OCI-M1 (cell line): ENCODE data around the gene ADORA2B.
A peak's percentile ranks its signal among the peaks of the same experiment; 100 is the strongest.

ENCODE experiments used
- DNase-seq: peaks from one replicate; lab custom pipeline; 2025; lab: John Stamatoyannopoulos, UW

The ADORA2B gene

DNA sequence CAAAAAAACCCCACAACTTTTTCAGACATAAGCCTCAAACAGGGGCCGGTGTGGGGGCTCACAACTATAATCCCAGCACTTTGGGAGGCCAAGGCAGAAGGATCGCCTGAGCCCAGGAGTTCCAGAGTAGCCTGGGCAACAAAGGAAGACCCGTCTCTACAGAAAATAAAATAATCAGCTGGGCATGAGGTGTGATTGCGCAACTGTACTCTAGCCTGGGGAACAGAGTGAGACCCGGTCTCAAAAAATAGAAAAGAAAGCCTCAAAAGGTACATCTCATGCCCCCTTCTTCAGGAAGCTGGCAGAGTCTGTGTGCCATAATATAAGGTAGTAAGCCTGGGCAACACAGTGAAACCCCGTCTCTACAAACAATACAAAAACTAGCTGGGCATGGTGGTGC lies 51.4 kb downstream of the ADORA2B start:
- no peak for DNase-seq

DNA sequence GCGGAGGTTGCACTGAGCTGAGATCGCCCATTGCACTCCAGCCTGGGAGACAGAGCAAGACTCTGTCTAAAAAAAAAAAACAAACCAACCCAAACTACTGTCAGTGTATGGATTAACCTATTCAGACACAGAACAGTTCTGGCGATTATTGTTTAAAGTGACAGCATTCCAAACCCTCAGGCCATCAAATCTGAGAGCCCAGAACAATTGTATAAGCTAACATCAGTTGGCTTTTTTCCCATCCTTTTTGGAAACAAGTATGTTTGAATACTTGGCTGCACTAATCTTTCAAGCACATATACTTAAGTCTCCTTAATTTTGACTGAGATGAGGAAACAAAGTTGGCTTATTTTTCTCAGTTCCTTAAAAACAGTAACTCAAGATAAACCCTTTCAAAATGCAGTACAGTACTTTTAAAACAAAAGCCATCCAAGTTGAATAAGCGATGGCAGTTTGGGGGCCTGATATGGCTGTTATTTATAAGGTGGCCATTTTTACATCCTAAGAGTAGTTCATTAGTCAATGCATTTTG lies 53.2 kb downstream of the ADORA2B start:
- peak; percentile 7 for DNase-seq

DNA sequence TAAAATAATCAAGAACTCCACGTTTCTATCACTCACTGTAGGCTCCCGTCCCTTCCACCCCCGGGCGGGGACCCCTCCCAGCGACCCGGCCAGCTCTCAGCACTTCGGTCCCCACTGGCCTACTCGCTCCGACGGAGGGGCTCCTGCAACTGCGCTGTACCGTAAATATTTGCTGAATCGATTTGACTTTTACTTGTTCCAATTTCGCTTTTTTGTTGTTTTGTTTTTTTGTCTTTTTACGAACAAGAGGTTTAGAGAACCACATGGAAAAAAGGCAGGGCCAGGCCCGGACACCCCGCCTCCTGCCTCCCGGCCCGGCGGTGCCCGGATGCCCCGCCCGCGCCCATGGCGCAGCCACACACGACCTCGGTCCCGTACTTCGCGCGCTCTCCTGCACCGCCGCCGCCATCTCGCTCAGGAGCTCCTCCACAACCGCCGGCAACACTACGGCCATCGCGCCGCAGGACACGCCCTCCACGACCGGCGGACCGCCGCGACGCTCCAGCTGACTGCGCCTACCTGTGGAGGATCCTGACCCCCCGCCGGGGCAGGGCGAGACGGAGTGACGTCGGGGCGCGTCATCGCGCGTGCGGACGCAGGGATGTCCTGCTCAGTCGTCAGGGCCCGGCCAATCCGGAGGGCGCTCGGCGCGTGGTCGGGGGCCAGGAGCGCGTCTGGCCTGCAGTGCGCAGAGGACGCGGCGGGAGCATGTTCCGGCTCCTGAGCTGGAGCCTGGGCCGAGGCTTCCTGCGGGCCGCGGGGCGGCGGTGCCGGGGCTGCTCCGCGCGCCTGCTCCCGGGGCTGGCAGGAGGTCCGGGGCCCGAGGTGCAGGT lies 54.4 kb downstream of the ADORA2B start, which contains the start of the genes TTC19 and ZSWIM7:
TSS of gene TTC19 (plus strand) at position 684 of the 833 bp plus-strand sequence. CDS start at position 709, 25 bp downstream.
TSS of gene ZSWIM7 (minus strand) at position 564 of the 833 bp plus-strand sequence. CDS start at position 454, 110 bp downstream.
- DNase-seq: peak; percentile 95

DNA sequence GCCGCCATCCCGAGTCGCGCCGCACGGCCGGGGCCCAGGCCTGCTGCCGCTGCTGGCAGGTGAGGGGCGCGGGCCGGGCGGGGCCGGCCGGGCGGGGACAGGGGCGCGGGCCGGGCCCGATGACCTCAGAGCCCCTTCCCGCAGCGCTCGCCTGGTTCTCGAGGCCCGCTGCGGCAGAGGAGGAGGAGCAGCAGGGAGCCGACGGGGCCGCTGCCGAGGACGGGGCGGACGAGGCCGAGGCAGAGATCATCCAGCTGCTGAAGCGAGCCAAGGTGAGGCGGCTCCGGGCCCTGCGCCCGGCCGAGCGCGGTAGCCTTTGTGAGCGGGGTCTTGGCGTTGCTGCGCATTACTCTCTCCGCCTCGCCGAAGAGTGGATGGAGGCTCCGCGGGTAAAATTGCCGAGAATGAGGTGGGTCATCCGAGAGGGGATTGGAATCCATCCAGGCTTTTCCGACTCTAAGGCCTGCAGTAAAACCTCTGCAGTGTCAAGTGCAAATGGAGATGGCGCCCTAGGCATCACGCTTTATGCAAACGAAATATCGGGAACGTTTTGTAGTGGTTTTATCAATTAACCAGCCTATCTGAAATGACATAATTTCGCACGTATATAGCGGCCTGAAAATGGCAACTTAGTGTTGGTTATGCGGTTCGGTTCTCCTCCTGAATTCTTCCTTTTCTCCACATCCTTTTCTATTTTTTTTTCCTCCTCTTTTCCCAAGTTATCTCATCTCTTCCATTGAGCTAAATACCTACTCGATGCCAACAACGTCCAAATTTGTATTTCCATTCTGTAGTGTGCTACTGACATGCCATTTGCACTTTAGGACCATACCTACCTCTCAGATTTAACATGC lies 55.3 kb downstream of the ADORA2B start:
- peak; percentile 56 for DNase-seq

DNA sequence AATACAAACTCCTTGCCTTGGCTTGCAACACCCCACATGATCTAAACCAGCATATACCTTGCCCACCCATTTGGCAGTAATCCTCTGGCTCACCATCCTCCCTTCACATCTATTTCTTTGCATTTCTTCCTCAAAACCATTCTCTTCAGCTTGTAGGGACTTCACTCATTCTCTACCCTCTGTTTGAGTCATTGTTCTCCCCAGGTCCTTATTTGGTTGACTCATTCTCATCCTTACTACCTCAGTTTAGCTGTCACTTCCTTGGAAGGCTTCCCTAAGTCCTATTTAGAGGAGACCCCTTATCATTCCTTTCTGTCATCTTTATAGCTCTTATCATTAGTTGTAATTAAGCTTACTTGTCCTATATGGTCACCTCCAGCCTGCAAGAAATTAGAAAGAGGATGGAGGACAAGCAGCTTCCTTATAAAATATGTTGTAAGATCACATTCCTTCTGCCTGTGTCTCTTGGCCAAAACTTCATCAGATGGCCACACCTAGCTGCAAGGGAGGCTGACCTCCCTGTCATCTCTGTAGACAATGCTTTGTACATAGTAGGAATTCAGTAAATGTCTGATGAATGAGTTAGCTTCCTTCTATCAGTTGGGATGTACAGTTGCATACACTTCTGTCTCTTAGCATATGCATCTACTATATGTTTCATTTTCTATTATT lies 56.4 kb downstream of the ADORA2B start:
- no peak for DNase-seq

DNA sequence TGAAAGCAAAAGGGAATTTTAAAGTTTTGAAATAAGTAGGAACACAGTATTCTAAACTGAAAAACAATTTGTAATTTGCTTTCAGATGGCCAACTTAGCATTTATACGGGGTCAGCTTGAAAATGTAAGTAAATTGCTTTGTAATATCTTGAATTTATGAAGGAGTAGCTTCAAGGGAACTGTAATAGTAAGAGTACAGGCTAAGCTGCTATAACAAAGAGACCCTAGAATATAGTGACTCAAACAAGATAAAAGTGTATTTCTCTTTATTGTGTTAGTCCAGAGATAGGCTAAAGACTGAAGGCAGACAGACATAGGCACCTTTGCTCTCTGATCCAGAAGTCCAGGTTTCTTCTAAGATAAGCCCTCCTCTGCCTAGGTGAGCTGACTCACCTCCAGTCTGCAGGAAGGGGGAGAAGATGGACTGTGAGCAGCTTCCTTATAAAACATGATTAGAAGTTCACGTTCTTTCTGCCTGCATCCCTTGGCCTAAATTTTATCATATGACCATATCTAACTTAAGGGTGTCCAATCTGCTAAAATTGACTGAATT lies 57.9 kb downstream of the ADORA2B start:
- DNase-seq: no peak

DNA sequence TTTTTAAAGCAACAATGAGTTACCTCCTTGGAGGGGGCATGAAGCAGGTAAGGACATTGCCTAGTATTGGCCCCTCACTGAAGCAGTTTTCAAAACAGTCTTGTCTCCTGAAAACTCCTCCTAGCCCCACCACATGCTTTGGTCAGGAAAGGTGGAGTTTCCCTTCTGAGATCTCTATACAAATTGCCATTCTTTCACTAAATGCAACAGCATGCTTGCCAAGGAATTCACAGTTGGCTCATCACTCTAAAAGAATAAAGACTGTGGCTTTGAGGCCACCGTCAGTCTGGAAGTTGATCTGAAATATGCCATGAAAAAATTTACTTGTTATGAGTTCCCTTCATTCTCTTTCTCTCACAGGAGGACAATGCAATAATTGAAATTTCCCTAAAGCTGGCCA lies 58.9 kb downstream of the ADORA2B start:
- DNase-seq: no peak

DNA sequence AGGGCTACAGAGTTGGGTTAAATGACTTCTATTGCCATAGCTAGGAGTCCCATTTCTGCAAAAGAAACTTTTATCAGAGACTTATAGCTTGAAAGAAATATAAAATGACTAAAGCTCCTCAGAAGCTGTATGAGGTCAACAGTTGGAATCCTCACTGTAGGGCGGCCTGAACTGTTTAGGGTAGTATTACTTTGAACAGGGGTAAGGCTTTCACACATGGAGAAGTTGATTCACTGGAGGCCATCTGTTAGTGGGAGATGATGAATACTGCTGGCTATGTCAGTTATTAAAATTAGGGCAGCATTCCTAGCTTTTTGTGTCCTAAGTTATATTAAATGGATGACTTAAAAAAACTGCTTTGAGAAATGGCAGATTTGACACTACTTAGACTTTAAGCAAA lies 60.7 kb downstream of the ADORA2B start:
- DNase-seq: no peak

DNA sequence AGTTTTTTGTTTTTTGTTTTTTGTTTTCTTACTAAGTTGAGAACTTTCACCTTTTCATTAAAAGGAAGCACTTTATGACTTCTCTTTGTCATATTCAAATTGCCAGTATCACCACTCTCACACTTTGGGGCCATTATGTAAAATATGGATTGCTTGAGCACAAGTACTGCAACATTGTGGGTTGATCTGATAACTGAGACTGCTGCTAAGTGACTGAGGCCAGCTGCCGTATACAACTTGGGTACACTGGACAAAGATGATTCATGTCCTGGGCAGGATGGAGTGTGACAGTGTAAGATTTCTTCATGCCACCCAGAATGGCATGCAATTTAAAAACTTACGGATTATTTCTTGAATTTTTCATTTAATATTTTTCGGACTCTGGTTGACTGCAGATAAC lies 62.5 kb downstream of the ADORA2B start:
- DNase-seq: no peak

DNA sequence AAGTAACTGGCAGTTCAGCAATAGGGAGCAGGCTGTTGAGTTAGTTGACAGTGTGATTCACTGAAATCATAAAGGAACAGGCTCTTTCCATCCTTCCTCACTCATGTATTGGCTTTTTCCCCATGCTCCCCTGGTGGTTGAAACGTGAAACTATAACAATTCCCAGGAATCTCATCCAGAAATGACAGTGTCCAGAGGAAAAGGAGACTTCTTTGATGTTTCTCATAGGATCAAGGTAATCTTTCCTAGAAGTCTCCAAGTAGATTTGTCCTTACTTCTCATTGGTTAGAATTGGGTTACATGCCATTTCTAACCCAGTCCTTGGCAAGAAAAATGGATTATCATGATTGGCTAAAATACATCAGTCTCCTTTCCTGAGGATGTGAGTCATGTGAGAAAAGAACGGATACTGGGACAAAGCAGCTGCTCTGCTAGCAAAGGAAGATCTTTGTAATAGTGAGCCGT lies 69.0 kb downstream of the ADORA2B start:
- DNase-seq: no peak

DNA sequence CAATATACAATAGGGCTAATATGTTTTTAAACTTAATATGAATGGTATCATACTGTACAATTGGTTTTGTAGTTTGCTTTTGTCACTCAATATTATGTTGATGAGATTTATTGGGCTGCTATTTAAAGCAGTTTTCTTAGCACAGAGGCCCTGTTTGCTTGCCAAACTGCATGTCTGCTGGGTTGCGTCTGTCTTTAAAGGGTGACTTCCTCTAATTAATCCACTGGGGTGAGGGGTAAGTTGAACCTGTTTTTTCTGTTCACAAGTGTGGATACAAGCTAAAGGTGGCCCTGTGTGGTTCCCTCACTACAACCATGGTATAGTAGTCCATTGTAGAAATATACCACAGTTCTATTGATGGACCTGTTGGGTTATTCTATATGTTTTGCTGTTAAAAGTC lies 74.4 kb downstream of the ADORA2B start:
- DNase-seq: no peak

DNA sequence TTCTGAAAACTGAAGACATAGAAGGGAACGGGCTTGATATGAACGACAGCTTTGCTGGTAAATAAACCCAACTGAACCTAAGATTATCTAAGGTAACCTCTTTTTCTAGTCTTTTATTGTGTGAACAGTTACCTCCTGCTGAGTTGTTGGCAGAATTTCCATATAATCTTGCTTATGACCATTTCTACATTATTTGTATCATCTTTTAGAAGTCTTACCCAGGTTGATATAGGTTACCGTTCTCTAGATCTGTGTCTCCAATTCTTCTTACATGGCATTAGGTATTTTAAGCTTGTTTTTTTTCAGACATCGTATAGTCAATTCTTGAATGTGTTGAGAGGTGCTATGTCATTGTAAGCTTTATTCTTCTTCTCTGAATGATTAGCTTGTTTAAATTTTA lies 79.0 kb downstream of the ADORA2B start:
- DNase-seq: no peak

DNA sequence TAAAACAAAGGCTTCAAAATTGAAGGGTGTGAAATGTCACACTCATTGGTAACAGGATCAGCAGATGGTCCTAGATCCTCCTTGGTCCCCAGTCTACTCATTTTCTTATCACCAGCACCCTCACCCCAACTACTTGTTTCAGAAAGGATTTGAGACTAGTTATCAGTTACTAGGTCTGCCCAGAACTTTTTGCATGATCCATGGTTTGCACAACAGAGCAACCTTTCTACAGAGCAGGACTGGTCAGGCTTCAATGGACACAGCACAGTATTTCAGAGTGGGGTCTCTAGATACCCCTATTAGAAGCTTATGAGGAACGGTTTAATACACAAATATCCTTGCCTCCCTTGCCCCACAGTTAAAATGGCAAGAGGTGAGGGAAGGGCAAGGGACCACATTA lies 80.3 kb downstream of the ADORA2B start:
- no peak for DNase-seq
